GM21447 (cell line): ENCODE data around the gene C11orf52.

Source experiments
- ATAC-seq: cut with Tn5 transposase; IDR thresholded peaks from one replicate; pipeline ENCODE4 v1.9.1; 2021; ENCODE audit not compliant: unreplicated experiment

The C11orf52 gene

GRCh38 chr11:111974446-111974845, 55.7 kb downstream of the C11orf52 start:
- ATAC-seq: no peak

GRCh38 chr11:111975076-111975806, 56.5 kb downstream of the C11orf52 start:
- ATAC-seq: no peak

DNA sequence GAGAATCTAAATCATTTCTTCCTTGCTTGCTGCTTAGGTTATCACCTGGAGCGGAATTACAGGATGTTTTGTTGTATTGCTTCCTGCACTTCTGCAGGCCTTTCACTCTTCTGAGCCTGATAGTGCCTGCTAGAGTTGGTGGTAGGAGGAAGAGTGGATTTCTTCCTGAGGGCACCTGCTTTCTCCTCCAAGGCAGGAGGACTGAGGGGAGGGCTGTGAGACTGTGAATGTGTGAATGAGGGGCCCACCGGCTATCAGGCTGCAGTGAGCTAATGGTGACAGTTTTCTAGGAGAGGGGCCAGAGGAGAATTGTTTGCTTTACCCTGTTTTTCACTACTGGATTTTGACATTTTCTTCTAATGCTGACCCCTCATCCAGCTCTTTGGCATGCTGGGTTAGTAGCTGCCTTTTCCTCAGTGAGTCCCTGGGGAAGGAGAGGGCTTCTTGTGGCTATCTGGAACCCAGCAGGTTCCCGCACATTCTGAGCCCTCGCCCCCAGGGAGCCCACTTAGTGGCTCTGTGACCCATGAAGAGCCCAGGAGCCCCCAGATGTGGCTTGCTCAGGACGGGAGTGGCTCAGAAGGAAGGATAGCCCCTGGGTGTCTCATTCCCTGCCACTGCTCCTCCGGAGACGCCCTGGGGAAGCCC, 57.5 kb downstream of the C11orf52 start:
- no peak for ATAC-seq
